Karpas-422 (cell line): Measurements from ENCODE around the gene ASB3. TPM values are rescaled to one million over a fixed set of nuclear protein-coding genes. Genes with fewer than 3 reads are reported as not detected.
A peak's percentile ranks its signal among the peaks of the same experiment; 100 is the strongest.
"Not testable (repeated sequence)": the region's sequence is repeated elsewhere in the genome, so short reads cannot be mapped to it uniquely, and the experiment has no call there.

ENCODE experiments used
- DNase-seq: peaks from one replicate; pipeline ENCODE4 v3.0.0-alpha.2; 2015
- H2AFZ ChIP-seq: fragments of 200-600 bp; sonication (generic); 2 replicates; pipeline ENCODE4 v1.6.1; 2014; ENCODE audit warnings: antibody characterized with exemption, low read length, mixed read lengths
- H3K27ac ChIP-seq: fragments of 200-600 bp; sonication (generic); 2 replicates; pipeline ENCODE4 v1.5.1; 2014; ENCODE audit warnings: mild to moderate bottlenecking, low read length, moderate library complexity
- H3K27me3 ChIP-seq: fragments of 200-600 bp; sonication (generic); 2 replicates; pipeline ENCODE4 v1.6.1; 2014; ENCODE audit warnings: low read length, mixed read lengths
- H3K36me3 ChIP-seq: fragments of 200-600 bp; sonication (generic); 2 replicates; pipeline ENCODE4 v1.6.1; 2014; ENCODE audit warnings: low read length, mixed read lengths; ENCODE audit not compliant: insufficient read depth
- H3K4me1 ChIP-seq: fragments of 200-600 bp; sonication (generic); 2 replicates; pipeline ENCODE4 v1.6.1; 2014; ENCODE audit warnings: mild to moderate bottlenecking, low read length, mixed read lengths
- H3K4me2 ChIP-seq: fragments of 200-600 bp; sonication (generic); 2 replicates; pipeline ENCODE4 v1.6.1; 2014; ENCODE audit warnings: low read length, low read depth, mild to moderate bottlenecking; ENCODE audit not compliant: poor library complexity, severe bottlenecking
- H3K4me3 ChIP-seq: fragments of 200-600 bp; sonication (generic); 2 replicates; pipeline ENCODE4 v1.5.1; 2014; ENCODE audit warnings: mild to moderate bottlenecking, antibody characterized with exemption, low read length, mixed read lengths
- H3K79me2 ChIP-seq: fragments of 200-600 bp; sonication (generic); 2 replicates; pipeline ENCODE4 v1.6.1; 2014; ENCODE audit warnings: mild to moderate bottlenecking, low read length, mixed read lengths
- H3K9ac ChIP-seq: fragments of 200-600 bp; sonication (generic); 2 replicates; pipeline ENCODE4 v1.6.0; 2014; ENCODE audit warnings: low read length
- H3K9me2 ChIP-seq: fragments of 200-600 bp; sonication (generic), shearing (Covaris generic); replicated peaks from 2 replicates; pipeline ENCODE4 v1.6.0; 2014; ENCODE audit warnings: mild to moderate bottlenecking, low read length, moderate library complexity; ENCODE audit not compliant: insufficient read depth
- H3K9me3 ChIP-seq: fragments of 300-700, 200-600 bp; sonication (generic); 2 replicates; pipeline ENCODE4 v1.6.1; 2014; ENCODE audit warnings: low read length, mixed read lengths
- H4K20me1 ChIP-seq: fragments of 200-600 bp; sonication (generic); 2 replicates; pipeline ENCODE4 v1.6.1; 2014; ENCODE audit warnings: mild to moderate bottlenecking, antibody characterized with exemption, low read length, low read depth; ENCODE audit not compliant: insufficient read depth
- total RNA-seq: library from RNA; depleted of rRNA; stranded (reverse); fragments of >200 nt; shearing (Covaris generic); gene quantifications from 2 replicates; pipeline ENCODE4 v1.2.3, GENCODE V29; 2014; ENCODE audit warnings: low replicate concordance; rRNA removed

The ASB3 gene, protein sequence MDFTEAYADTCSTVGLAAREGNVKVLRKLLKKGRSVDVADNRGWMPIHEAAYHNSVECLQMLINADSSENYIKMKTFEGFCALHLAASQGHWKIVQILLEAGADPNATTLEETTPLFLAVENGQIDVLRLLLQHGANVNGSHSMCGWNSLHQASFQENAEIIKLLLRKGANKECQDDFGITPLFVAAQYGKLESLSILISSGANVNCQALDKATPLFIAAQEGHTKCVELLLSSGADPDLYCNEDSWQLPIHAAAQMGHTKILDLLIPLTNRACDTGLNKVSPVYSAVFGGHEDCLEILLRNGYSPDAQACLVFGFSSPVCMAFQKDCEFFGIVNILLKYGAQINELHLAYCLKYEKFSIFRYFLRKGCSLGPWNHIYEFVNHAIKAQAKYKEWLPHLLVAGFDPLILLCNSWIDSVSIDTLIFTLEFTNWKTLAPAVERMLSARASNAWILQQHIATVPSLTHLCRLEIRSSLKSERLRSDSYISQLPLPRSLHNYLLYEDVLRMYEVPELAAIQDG
- 26.4 and 39.8 TPM in 2 replicates for total RNA-seq

DNA sequence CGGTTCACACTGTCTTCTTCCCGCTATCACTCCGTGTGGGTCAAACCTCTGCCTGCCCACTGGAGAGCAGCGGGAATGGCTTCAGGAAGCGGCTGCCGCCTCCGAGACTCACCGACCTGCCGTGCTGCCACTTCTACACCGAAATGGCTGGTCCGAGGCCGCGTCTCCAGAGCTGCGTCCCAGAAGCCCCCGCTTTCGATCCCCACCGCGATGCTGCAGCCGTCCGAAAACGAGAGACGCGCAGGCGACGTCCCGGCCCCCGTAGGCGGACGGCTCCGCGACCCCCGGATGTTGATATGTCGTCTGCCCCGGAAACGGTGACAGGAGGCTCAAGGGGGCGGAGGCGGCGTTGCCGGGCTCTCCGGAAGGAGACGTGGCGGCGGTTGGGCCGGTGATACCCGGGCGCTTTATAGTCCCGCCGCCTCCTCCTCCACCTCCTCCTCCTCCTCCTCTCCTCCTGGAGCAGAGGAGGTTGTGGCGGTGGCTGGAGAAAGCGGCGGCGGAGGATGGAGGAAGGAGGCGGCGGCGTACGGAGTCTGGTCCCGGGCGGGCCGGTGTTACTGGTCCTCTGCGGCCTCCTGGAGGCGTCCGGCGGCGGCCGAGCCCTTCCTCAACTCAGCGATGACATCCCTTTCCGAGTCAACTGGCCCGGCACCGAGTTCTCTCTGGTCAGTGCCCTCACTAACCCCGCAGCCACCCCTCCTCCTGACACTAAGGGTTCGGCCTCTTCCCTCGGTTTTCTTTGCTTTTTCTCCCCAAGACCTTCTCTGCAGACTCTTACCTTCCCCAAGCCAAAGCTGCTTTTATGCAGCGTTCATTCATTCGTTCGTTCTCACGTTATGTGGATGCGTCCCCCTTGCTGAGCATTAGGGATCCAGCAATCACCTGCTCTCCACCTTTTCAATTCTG lies at the start of gene ASB3, which contains the start of gene ERLEC1:
ASB3 (minus strand) TSS at position 249 of the 909 bp plus-strand sequence. CDS start 21,381 bp downstream, outside the sequence.
ERLEC1 (plus strand) TSS at position 340 of the 909 bp plus-strand sequence; CDS start at position 507, 167 bp downstream.
- Histone ChIP-seq H3K9me3 (no peaks in the 10 kb centered on the region), H4K20me1 (peaks cover 8% of the 10 kb centered on the region; the same call in 1 of the 2 replicates), H3K4me2 (peak within 1 kb of the TSS; percentile 90), H3K4me1 (peaks cover 46% of the 10 kb centered on the region), H2AFZ (peak within 1 kb of the TSS; percentile 68; the same call in 1 of the 2 replicates), H3K9me2 (no peaks in the 10 kb centered on the region), H3K4me3 (peak within 1 kb of the TSS; percentile 96), H3K27ac (peak within 1 kb of the TSS; percentile 77), H3K79me2 (peaks cover 99% of the 10 kb centered on the region), H3K27me3 (no peaks in the 10 kb centered on the region), H3K36me3 (peaks cover 9% of the 10 kb centered on the region), H3K9ac (peak within 1 kb of the TSS; percentile 97)
- DNase-seq, result peak; percentile 96

GRCh38 chr2:53829980-53830290 lies 43.2 kb upstream of the ASB3 start:
- H3K36me3 ChIP-seq, DNase-seq, H4K20me1 ChIP-seq, H3K4me3 ChIP-seq, H3K9me3 ChIP-seq, H3K9me2 ChIP-seq, H3K27me3 ChIP-seq, H3K79me2 ChIP-seq, H2AFZ ChIP-seq, H3K27ac ChIP-seq, H3K4me2 ChIP-seq, H3K9ac ChIP-seq, H3K4me1 ChIP-seq: not testable (repeated sequence)

GRCh38 chr2:53829273-53829979 lies 42.7 kb upstream of the ASB3 start:
- H3K79me2 ChIP-seq, result no peaks in the 10 kb centered on the region
- H3K4me2 ChIP-seq, result no peak overlapping the region
- no peak overlapping the region for H3K27ac ChIP-seq
- H3K9me2 ChIP-seq, result no peaks in the 10 kb centered on the region
- H3K4me1 ChIP-seq, result no peaks in the 10 kb centered on the region
- H2AFZ ChIP-seq, result no peak overlapping the region
- no peak overlapping the region for H3K4me3 ChIP-seq
- no peaks in the 10 kb centered on the region for H3K36me3 ChIP-seq
- H3K27me3 ChIP-seq, result no peaks in the 10 kb centered on the region
- no peak overlapping the region for H3K9ac ChIP-seq
- no peak for DNase-seq
- no peaks in the 10 kb centered on the region for H3K9me3 ChIP-seq
- H4K20me1 ChIP-seq, result no peaks in the 10 kb centered on the region

GRCh38 chr2:53828331-53828730 lies 41.6 kb upstream of the ASB3 start:
- Histone ChIP-seq H3K9ac (no peak overlapping the region), H3K4me1 (no peaks in the 10 kb centered on the region), H4K20me1 (no peaks in the 10 kb centered on the region), H3K9me3 (no peaks in the 10 kb centered on the region), H3K4me3 (no peak overlapping the region), H3K36me3 (no peaks in the 10 kb centered on the region), H2AFZ (no peak overlapping the region), H3K9me2 (no peaks in the 10 kb centered on the region), H3K4me2 (no peak overlapping the region), H3K27me3 (no peaks in the 10 kb centered on the region), H3K27ac (no peak overlapping the region), H3K79me2 (no peaks in the 10 kb centered on the region)
- no peak for DNase-seq

GRCh38 chr2:53827398-53828175 lies 40.8 kb upstream of the ASB3 start:
- Histone ChIP-seq H3K9me2 (no peaks in the 10 kb centered on the region), H3K9me3 (no peaks in the 10 kb centered on the region), H3K9ac (no peak overlapping the region), H3K4me1 (no peaks in the 10 kb centered on the region), H3K36me3 (peaks cover 3% of the 10 kb centered on the region; the same call in 1 of the 2 replicates), H2AFZ (no peak overlapping the region), H3K79me2 (no peaks in the 10 kb centered on the region), H3K27me3 (no peaks in the 10 kb centered on the region), H4K20me1 (no peaks in the 10 kb centered on the region), H3K4me3 (no peak overlapping the region), H3K4me2 (no peak overlapping the region), H3K27ac (no peak overlapping the region)
- DNase-seq, result no peak

GRCh38 chr2:53826587-53827397 lies 40.0 kb upstream of the ASB3 start:
- Histone ChIP-seq H2AFZ (no peak overlapping the region), H3K4me2 (no peak overlapping the region), H3K4me3 (no peak overlapping the region), H3K27ac (no peak overlapping the region), H4K20me1 (no peaks in the 10 kb centered on the region), H3K9me3 (no peaks in the 10 kb centered on the region), H3K9me2 (no peaks in the 10 kb centered on the region), H3K79me2 (no peaks in the 10 kb centered on the region), H3K36me3 (peaks cover 3% of the 10 kb centered on the region; the same call in 1 of the 2 replicates), H3K9ac (no peak overlapping the region), H3K4me1 (no peaks in the 10 kb centered on the region), H3K27me3 (no peaks in the 10 kb centered on the region)
- no peak for DNase-seq

- Histone ChIP-seq H3K4me3 (no peak overlapping the region), H3K27ac (no peak overlapping the region), H3K9ac (no peak overlapping the region), H3K9me2 (no peaks in the 10 kb centered on the region), H3K4me2 (no peak overlapping the region), H4K20me1 (no peaks in the 10 kb centered on the region), H3K9me3 (no peaks in the 10 kb centered on the region), H3K79me2 (no peaks in the 10 kb centered on the region), H2AFZ (no peak overlapping the region), H3K27me3 (no peaks in the 10 kb centered on the region), H3K36me3 (peaks cover 3% of the 10 kb centered on the region; the same call in 1 of the 2 replicates), H3K4me1 (no peaks in the 10 kb centered on the region)
- DNase-seq, result no peak
These were observed 39.3 kb upstream of the ASB3 start for GRCh38 chr2:53826030-53826410.
